Measurements from ENCODE around the gene DNM3. TPM values are rescaled to one million over a fixed set of nuclear protein-coding genes. Genes with fewer than 3 reads are reported as not detected.

The DNM3 gene
- total and polyA plus RNA-seq, 10 of the 15 experiments (the other 5 are each of a cell fraction or from before 2014, with no cell fraction given) = 0.03 to 1.5 (median 0.08) TPM; not detected in 3

GRCh38 chr1:171909711-171910110 lies 68.4 kb downstream of the DNM3 start (continued):
- TF ChIP-seq, protein P1, sequence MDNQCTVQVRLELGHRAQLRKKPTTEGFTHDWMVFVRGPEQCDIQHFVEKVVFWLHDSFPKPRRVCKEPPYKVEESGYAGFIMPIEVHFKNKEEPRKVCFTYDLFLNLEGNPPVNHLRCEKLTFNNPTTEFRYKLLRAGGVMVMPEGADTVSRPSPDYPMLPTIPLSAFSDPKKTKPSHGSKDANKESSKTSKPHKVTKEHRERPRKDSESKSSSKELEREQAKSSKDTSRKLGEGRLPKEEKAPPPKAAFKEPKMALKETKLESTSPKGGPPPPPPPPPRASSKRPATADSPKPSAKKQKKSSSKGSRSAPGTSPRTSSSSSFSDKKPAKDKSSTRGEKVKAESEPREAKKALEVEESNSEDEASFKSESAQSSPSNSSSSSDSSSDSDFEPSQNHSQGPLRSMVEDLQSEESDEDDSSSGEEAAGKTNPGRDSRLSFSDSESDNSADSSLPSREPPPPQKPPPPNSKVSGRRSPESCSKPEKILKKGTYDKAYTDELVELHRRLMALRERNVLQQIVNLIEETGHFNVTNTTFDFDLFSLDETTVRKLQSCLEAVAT (IDR thresholded peaks at IDR 0.05) = no peak

DNA sequence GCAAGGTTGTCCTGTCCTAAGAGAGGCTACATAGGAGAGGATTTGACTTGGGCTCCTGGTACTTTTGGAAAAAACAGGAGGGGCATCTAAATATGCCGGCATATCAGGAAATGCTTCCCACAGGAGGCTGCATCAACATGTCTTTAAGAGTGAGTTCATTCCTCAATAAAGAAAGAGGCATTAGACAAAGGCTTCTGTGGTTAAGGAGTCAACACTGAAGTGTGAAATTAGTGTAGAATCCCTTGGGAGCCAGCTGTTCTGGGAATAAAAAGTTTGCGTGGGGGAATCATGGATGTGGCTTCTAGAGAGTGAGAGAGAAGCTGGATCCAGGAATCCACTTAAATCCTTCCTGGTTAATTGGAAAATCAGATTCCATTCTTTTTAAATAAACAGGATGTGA lies 69.5 kb downstream of the DNM3 start:
- BruUV-seq (replicated peaks) = no TSS peak
- Histone ChIP-seq H2AFZ (ENCODE audit: control insufficient read depth, low read depth, low read length) (no peak overlapping the region), H3K79me2 (ENCODE audit: control insufficient read depth, insufficient read depth, low read length) (no peaks in the 10 kb centered on the region), H3K4me1 (ENCODE audit: control insufficient read depth, insufficient read depth, low read length) (no peaks in the 10 kb centered on the region), H3K36me3 (ENCODE audit: control insufficient read depth in 2 of 2, insufficient read depth in 2 of 2, low read length in 1 of 2) (no peaks in the 10 kb centered on the region), H3K4me2 (ENCODE audit: control insufficient read depth, insufficient read depth) (no peak overlapping the region), H3K27me3 (replicated peaks in 1 of 2; ENCODE audit: control insufficient read depth in 2 of 2, insufficient read depth in 2 of 2, low read length in 1 of 2) (no peaks in the 10 kb centered on the region), H3K27ac (ENCODE audit: control insufficient read depth, insufficient read depth) (no peak overlapping the region), H4K20me1 (ENCODE audit: control insufficient read depth, insufficient read depth) (no peaks in the 10 kb centered on the region), H3K9me3 (replicated peaks; ENCODE audit: control insufficient read depth, insufficient read depth, low read length) (no peaks in the 10 kb centered on the region), H3K4me3 (no peak overlapping the region), H3K9ac (ENCODE audit: control insufficient read depth, insufficient read depth, low read length) (no peak overlapping the region)
- FAIRE-seq = no peak
- POLR2A ChIA-PET = no interaction called here
- WGBS (ENCODE audit: insufficient coverage, insufficient replicate concordance, low lambda C conversion rate, missing lambda C conversion rate) = 50% methylated on average over 2 of the region's 2 CpGs
- in situ Hi-C loops (cut with MboI) (no loop called here), intact Hi-C loops (cut with micrococcal nuclease; ENCODE audit: unreplicated experiment) (no loop called here)
- SMC1A ChIA-PET (ENCODE audit: uncharacterized antibody, unreplicated experiment) = no interaction called here
- CTCF ChIA-PET = interaction anchor here (1.5 kb wide), 1 partner anchor 18 kb away, joined by 3 read pairs; no protein-coding TSS in a partner anchor
- RAD21 ChIA-PET (ENCODE audit: unreplicated experiment) = no interaction called here
- TF ChIP-seq, protein P2, sequence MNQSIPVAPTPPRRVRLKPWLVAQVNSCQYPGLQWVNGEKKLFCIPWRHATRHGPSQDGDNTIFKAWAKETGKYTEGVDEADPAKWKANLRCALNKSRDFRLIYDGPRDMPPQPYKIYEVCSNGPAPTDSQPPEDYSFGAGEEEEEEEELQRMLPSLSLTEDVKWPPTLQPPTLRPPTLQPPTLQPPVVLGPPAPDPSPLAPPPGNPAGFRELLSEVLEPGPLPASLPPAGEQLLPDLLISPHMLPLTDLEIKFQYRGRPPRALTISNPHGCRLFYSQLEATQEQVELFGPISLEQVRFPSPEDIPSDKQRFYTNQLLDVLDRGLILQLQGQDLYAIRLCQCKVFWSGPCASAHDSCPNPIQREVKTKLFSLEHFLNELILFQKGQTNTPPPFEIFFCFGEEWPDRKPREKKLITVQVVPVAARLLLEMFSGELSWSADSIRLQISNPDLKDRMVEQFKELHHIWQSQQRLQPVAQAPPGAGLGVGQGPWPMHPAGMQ (IDR thresholded peaks at IDR 0.05; ENCODE audit: borderline replicate concordance) = no peak
- TF ChIP-seq JUND (IDR thresholded peaks at IDR 0.05; ENCODE audit: low read depth, low read length) (no peak), CHD4 (IDR thresholded peaks at IDR 0.05) (no peak), RAD51 (IDR thresholded peaks at IDR 0.05) (no peak), GATAD2B (conservative IDR thresholded peaks at IDR 0.05; ENCODE audit: low read depth) (no peak), NRF1 (conservative IDR thresholded peaks at IDR 0.05; ENCODE audit: low read depth, low read length) (no peak), ZNF24 (IDR thresholded peaks at IDR 0.05) (no peak), RUNX3 (IDR thresholded peaks at IDR 0.05; ENCODE audit: low read length) (no peak), SMAD1 (IDR thresholded peaks at IDR 0.05; ENCODE audit: low read depth, partially characterized antibody) (no peak), TCF3 (IDR thresholded peaks at IDR 0.05; ENCODE audit: borderline replicate concordance, insufficient read depth, low read depth, low read length) (no peak), CEBPB (IDR thresholded peaks at IDR 0.05; ENCODE audit: borderline replicate concordance in 1 of 2, low read depth in 2 of 2, low read length in 2 of 2) (no peak), FOS (IDR thresholded peaks at IDR 0.05; ENCODE audit: borderline replicate concordance, extremely low read depth, insufficient read length) (no peak), CREM (IDR thresholded peaks at IDR 0.05; ENCODE audit: low read depth) (no peak), JUNB (IDR thresholded peaks at IDR 0.05) (no peak), SMAD5 (IDR thresholded peaks at IDR 0.05; ENCODE audit: low read depth) (no peak), BACH1 (IDR thresholded peaks at IDR 0.05; ENCODE audit: borderline replicate concordance) (no peak)
- TF ChIP-seq, protein P3, sequence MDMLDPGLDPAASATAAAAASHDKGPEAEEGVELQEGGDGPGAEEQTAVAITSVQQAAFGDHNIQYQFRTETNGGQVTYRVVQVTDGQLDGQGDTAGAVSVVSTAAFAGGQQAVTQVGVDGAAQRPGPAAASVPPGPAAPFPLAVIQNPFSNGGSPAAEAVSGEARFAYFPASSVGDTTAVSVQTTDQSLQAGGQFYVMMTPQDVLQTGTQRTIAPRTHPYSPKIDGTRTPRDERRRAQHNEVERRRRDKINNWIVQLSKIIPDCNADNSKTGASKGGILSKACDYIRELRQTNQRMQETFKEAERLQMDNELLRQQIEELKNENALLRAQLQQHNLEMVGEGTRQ (IDR thresholded peaks at IDR 0.05; ENCODE audit: borderline replicate concordance, low read depth, low read length) = no peak
- TF ChIP-seq, protein P4, sequence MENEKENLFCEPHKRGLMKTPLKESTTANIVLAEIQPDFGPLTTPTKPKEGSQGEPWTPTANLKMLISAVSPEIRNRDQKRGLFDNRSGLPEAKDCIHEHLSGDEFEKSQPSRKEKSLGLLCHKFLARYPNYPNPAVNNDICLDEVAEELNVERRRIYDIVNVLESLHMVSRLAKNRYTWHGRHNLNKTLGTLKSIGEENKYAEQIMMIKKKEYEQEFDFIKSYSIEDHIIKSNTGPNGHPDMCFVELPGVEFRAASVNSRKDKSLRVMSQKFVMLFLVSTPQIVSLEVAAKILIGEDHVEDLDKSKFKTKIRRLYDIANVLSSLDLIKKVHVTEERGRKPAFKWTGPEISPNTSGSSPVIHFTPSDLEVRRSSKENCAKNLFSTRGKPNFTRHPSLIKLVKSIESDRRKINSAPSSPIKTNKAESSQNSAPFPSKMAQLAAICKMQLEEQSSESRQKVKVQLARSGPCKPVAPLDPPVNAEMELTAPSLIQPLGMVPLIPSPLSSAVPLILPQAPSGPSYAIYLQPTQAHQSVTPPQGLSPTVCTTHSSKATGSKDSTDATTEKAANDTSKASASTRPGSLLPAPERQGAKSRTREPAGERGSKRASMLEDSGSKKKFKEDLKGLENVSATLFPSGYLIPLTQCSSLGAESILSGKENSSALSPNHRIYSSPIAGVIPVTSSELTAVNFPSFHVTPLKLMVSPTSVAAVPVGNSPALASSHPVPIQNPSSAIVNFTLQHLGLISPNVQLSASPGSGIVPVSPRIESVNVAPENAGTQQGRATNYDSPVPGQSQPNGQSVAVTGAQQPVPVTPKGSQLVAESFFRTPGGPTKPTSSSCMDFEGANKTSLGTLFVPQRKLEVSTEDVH (IDR thresholded peaks at IDR 0.05; ENCODE audit: low read depth, partially characterized antibody) = no peak
- no peak for DNase-seq (ENCODE audit: low read depth, low spot score)
- no peak for ATAC-seq

Measured in GM12878 (cell line).